Activated CD4-positive, alpha-beta memory T cell treated with anti-CD3 and anti-CD28 coated beads, Interleukin-2, amount 10 ng/mL, durations not matched to agents 7 days and 5 days (primary cell): ENCODE data around the gene RPL36A. TPM values are rescaled to one million over a fixed set of nuclear protein-coding genes. Genes with fewer than 3 reads are reported as not detected.

ENCODE experiments used
- CTCF ChIA-PET: fragments of 350-600 bp; sonication (Branson Sonifier 250); formaldehyde crosslinking; loops from one replicate; lab custom pipeline; 2021; ENCODE audit warnings: antibody characterized with exemption, inconsistent platforms; lab: Charles Lee
- POLR2A ChIA-PET: fragments of 350-600 bp; sonication (Branson Sonifier 250); formaldehyde crosslinking; loops from one replicate; lab custom pipeline; 2021; ENCODE audit warnings: antibody characterized with exemption; lab: Charles Lee
- DNase-seq: peaks from one replicate; pipeline ENCODE4 v3.0.0-alpha.2; 2020
- H3K27ac Mint-ChIP-seq: one replicate; pipeline ENCODE4 v1.8.0; 2021; ENCODE audit warnings: mild to moderate bottlenecking, mixed read lengths
- H3K27me3 Mint-ChIP-seq: one replicate; pipeline ENCODE4 v1.8.0; 2021; ENCODE audit warnings: mixed read lengths
- H3K36me3 Mint-ChIP-seq: one replicate; pipeline ENCODE4 v1.8.0; 2021; ENCODE audit warnings: low read depth, mixed read lengths
- H3K4me1 Mint-ChIP-seq: one replicate; pipeline ENCODE4 v1.8.0; 2021; ENCODE audit warnings: mixed read lengths
- H3K4me3 Mint-ChIP-seq: one replicate; pipeline ENCODE4 v1.8.0; 2021; ENCODE audit warnings: mild to moderate bottlenecking, mixed read lengths
- H3K9me3 Mint-ChIP-seq: one replicate; pipeline ENCODE4 v1.8.0; 2021; ENCODE audit warnings: mixed read lengths
- total RNA-seq, 2 experiments: library from RNA; stranded (reverse); gene quantifications; one replicate each; pipeline ENCODE4 v1.2.3, GENCODE V29; 2021

The RPL36A gene
- total RNA-seq, 2 experiments from 2014 or later, result 229 to 246 TPM

DNA sequence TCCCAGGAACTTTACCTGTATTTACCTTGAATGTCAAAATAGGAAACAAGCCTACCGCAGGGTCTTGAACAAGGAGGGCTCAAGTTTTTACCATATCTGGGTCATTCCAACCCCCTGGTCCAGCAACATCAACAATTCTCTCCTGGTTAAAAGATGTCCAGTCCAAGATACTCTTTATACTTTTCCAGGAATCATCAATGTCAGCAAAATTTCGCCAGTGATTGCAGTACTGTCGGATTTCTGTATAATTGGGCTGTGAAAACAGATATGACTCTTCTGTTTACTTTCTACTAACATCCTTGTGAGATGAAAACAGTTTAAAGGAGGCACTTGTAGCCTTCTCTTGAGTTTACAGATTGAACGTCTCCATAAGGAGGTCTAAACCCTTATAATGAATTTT is 7.9 kb downstream of the RPL36A start:
- peaks cover 37% of the 10 kb centered on the region for H3K36me3 Mint-ChIP-seq
- H3K9me3 Mint-ChIP-seq, result no peaks in the 10 kb centered on the region
- DNase-seq, result no peak
- no peaks in the 10 kb centered on the region for H3K27me3 Mint-ChIP-seq
- no peak overlapping the region for H3K27ac Mint-ChIP-seq
- H3K4me3 Mint-ChIP-seq, result no peak overlapping the region
- CTCF ChIA-PET, result no interaction called here
- POLR2A ChIA-PET, result no interaction called here
- peaks cover 11% of the 10 kb centered on the region for H3K4me1 Mint-ChIP-seq

- CTCF ChIA-PET, result interaction anchor here (0.7 to 1.4 kb wide), 2 partner anchors 9 kb away, joined by 3 to 5 read pairs; partner anchors contain the start of gene RPL36A
Observed at GRCh38 chrX:101399825-101400224, 9.0 kb downstream of the RPL36A start.

DNA sequence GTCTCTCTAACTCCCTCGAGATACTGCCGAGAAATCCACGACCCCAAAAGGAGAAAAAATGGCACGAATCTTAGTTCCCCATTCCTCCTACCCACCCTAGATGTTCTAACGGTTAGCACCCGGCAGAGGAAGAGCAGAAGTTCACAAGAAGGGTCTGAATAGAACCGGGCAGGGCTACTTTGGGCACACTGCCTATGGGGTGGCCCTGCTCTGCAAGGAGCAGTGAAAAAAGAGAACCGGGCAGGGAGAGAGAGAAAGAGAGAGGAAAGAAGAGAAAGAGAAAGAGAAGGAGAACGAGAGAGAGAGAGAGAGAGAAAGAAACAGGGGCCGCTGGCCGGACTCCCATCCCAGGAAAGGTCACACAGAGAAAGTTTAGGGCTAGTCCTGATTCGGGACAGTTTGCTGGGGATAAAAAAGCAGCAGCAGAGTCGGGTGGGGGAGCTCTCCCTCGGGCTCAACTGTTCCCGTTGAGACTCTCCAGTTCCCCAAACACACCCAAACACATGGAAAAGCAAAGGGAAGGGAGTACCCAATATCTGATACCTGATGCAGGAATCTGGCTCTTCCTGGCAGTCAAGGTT is 16.4 kb downstream of the RPL36A start:
- no peaks in the 10 kb centered on the region for H3K9me3 Mint-ChIP-seq
- DNase-seq, result no peak
- peaks cover 28% of the 10 kb centered on the region for H3K4me1 Mint-ChIP-seq
- H3K4me3 Mint-ChIP-seq, result peak overlapping the region; percentile 89
- H3K36me3 Mint-ChIP-seq, result peaks cover 18% of the 10 kb centered on the region
- POLR2A ChIA-PET, result interaction anchor here (0.9 to 1.9 kb wide), 4 partner anchors 10 to 58 kb away, joined by 4 to 10 read pairs (median 6); partner anchors contain the start of genes RPL36A and TIMM8A
- H3K27me3 Mint-ChIP-seq, result no peaks in the 10 kb centered on the region
- peak overlapping the region; percentile 97 for H3K27ac Mint-ChIP-seq
- CTCF ChIA-PET, result interaction anchor here (1.0 kb wide), 1 partner anchor 17 kb away, joined by 4 read pairs; the partner anchor contains the start of gene RPL36A

More at GRCh38 chrX:101399825-101400224, 9.0 kb downstream of the RPL36A start:
- DNase-seq, result no peak
- no peak overlapping the region for H3K27ac Mint-ChIP-seq
- no peaks in the 10 kb centered on the region for H3K27me3 Mint-ChIP-seq
- peaks cover 35% of the 10 kb centered on the region for H3K36me3 Mint-ChIP-seq
- H3K4me3 Mint-ChIP-seq, result no peak overlapping the region
- H3K9me3 Mint-ChIP-seq, result no peaks in the 10 kb centered on the region
- H3K4me1 Mint-ChIP-seq, result peaks cover 8% of the 10 kb centered on the region
- POLR2A ChIA-PET, result interaction anchor here (2.6 kb wide), 1 partner anchor 9 kb away, joined by 8 read pairs; the partner anchor contains the start of gene RPL36A

GRCh38 chrX:101407748-101408531 is 17.1 kb downstream of the RPL36A start, which contains the start of the genes GLA and HNRNPH2:
Gene GLA, minus strand, starts transcription at chrX:101407925. Its CDS starts 22 bp downstream, at chrX:101407903.
Gene HNRNPH2, plus strand, starts transcription at chrX:101408222. Its CDS starts 3,767 bp downstream, at chrX:101411989.
- Mint-ChIP-seq H3K9me3 (no peaks in the 10 kb centered on the region), H3K27me3 (no peaks in the 10 kb centered on the region), H3K4me1 (peaks cover 35% of the 10 kb centered on the region), H3K4me3 (peak within 1 kb of the TSS; percentile 89), H3K36me3 (peaks cover 21% of the 10 kb centered on the region), H3K27ac (peak within 1 kb of the TSS; percentile 97)
- ChIA-PET POLR2A (interaction anchor here (0.9 to 1.9 kb wide), 4 partner anchors 10 to 59 kb away, joined by 4 to 10 read pairs (median 6); partner anchors contain the start of genes RPL36A and TIMM8A), CTCF (interaction anchor here (1.0 kb wide), 1 partner anchor 17 kb away, joined by 4 read pairs; the partner anchor contains the start of gene RPL36A)
- DNase-seq, result peak; percentile 90

DNA sequence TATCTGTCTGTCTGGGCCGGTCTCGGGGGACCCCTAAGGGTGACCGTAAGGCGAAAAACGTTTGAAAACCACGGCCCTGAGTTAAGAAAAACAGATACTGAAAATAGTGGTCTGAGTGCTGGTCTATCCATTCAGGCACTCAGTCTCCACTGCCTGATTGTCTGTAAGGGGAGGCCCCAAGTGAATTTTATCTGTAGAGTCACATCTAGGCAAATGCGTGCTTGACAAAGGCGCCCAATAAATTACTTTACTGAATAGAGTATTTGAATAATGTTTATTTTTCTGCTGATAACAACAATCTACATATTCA is 17.7 kb downstream of the RPL36A start:
- Mint-ChIP-seq H3K36me3 (peaks cover 24% of the 10 kb centered on the region), H3K9me3 (no peaks in the 10 kb centered on the region), H3K27ac (peak overlapping the region; percentile 97), H3K27me3 (no peaks in the 10 kb centered on the region), H3K4me3 (peak overlapping the region; percentile 89), H3K4me1 (peaks cover 40% of the 10 kb centered on the region)
- ChIA-PET POLR2A (no interaction called here), CTCF (no interaction called here)
- DNase-seq, result no peak

- H3K36me3 Mint-ChIP-seq, result peaks cover 23% of the 10 kb centered on the region
- H3K9me3 Mint-ChIP-seq, result no peaks in the 10 kb centered on the region
- H3K4me1 Mint-ChIP-seq, result peaks cover 40% of the 10 kb centered on the region
- POLR2A ChIA-PET, result no interaction called here
- no peak for DNase-seq
- H3K27me3 Mint-ChIP-seq, result no peaks in the 10 kb centered on the region
- H3K27ac Mint-ChIP-seq, result peak overlapping the region; percentile 44
- H3K4me3 Mint-ChIP-seq, result peak overlapping the region; percentile 89
- CTCF ChIA-PET, result no interaction called here
Observed at GRCh38 chrX:101409043-101409442, 18.2 kb downstream of the RPL36A start.

DNA sequence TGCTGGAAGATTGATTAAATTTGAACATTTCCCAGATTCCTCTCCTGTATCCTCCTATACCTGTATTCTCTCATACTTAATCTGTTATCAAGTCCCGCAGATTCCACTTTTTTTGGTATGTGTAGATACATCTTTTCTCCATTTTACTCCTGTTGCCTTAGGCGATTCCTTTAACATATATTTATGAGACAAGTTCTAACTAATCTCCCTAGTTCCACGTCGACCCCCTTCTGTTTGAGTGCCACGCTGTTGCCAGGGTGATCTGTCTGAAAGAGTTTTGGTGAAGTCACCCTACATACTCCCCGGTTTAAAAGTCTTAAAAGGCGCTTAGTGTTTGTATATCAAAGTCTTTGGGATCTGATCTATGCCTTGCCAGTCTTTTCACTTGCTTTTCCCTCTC is 19.6 kb downstream of the RPL36A start:
- no peaks in the 10 kb centered on the region for H3K27me3 Mint-ChIP-seq
- no peak for DNase-seq
- peaks cover 21% of the 10 kb centered on the region for H3K36me3 Mint-ChIP-seq
- H3K4me3 Mint-ChIP-seq, result peak overlapping the region; percentile 21
- peaks cover 42% of the 10 kb centered on the region for H3K4me1 Mint-ChIP-seq
- H3K27ac Mint-ChIP-seq, result no peak overlapping the region
- POLR2A ChIA-PET, result no interaction called here
- H3K9me3 Mint-ChIP-seq, result no peaks in the 10 kb centered on the region
- CTCF ChIA-PET, result no interaction called here

- H3K4me3 Mint-ChIP-seq, result no peak overlapping the region
- H3K4me1 Mint-ChIP-seq, result peaks cover 43% of the 10 kb centered on the region
- no peak overlapping the region for H3K27ac Mint-ChIP-seq
- ChIA-PET POLR2A (no interaction called here), CTCF (no interaction called here)
- DNase-seq, result no peak
- H3K9me3 Mint-ChIP-seq, result no peaks in the 10 kb centered on the region
- H3K36me3 Mint-ChIP-seq, result peaks cover 21% of the 10 kb centered on the region
- H3K27me3 Mint-ChIP-seq, result no peaks in the 10 kb centered on the region
Observed at GRCh38 chrX:101411984-101412383, 21.2 kb downstream of the RPL36A start.

- peaks cover 20% of the 10 kb centered on the region for H3K36me3 Mint-ChIP-seq
- POLR2A ChIA-PET, result no interaction called here
- no peaks in the 10 kb centered on the region for H3K27me3 Mint-ChIP-seq
- no peak overlapping the region for H3K4me3 Mint-ChIP-seq
- H3K4me1 Mint-ChIP-seq, result peaks cover 56% of the 10 kb centered on the region
- CTCF ChIA-PET, result interaction anchor here (0.6 to 1.5 kb wide), 7 partner anchors 24 to 517 kb away, joined by 3 to 7 read pairs (median 3); partner anchors contain the start of genes RPL36A and ZMAT1
- DNase-seq, result peak; percentile 19
- H3K9me3 Mint-ChIP-seq, result no peaks in the 10 kb centered on the region
- peak overlapping the region; percentile 61 for H3K27ac Mint-ChIP-seq
Observed at GRCh38 chrX:101415180-101416145, 24.7 kb downstream of the RPL36A start.

GRCh38 chrX:101416691-101417090 is 25.9 kb downstream of the RPL36A start:
- no peak overlapping the region for H3K27ac Mint-ChIP-seq
- POLR2A ChIA-PET, result interaction anchor here (1.4 to 2.3 kb wide), 3 partner anchors 14 to 587 kb away, joined by 3 to 10 read pairs (median 5); partner anchors contain the start of gene RPL36A
- no peak for DNase-seq
- H3K27me3 Mint-ChIP-seq, result no peaks in the 10 kb centered on the region
- CTCF ChIA-PET, result interaction anchor here (0.7 to 1.7 kb wide), 4 partner anchors 12 to 345 kb away, joined by 3 to 7 read pairs (median 4); no protein-coding TSS in a partner anchor
- H3K36me3 Mint-ChIP-seq, result peaks cover 18% of the 10 kb centered on the region
- peak overlapping the region; percentile 30 for H3K4me3 Mint-ChIP-seq
- H3K4me1 Mint-ChIP-seq, result peaks cover 51% of the 10 kb centered on the region
- no peaks in the 10 kb centered on the region for H3K9me3 Mint-ChIP-seq

GRCh38 chrX:101417190-101417589 is 26.4 kb downstream of the RPL36A start:
- Mint-ChIP-seq H3K4me3 (peak overlapping the region; percentile 81), H3K9me3 (no peaks in the 10 kb centered on the region), H3K27me3 (no peaks in the 10 kb centered on the region), H3K36me3 (peaks cover 14% of the 10 kb centered on the region), H3K27ac (no peak overlapping the region), H3K4me1 (peaks cover 48% of the 10 kb centered on the region)
- ChIA-PET POLR2A (interaction anchor here (1.4 to 2.3 kb wide), 3 partner anchors 13 to 588 kb away, joined by 3 to 10 read pairs (median 5); partner anchors contain the start of gene RPL36A), CTCF (interaction anchor here (0.8 to 1.8 kb wide), 4 partner anchors 12 to 341 kb away, joined by 3 to 5 read pairs (median 4); partner anchors contain the start of gene RPL36A)
- DNase-seq, result no peak
